Skeletal muscle satellite cell (primary cell): Measurements from ENCODE around the gene PTPN23.
"Not testable (repeated sequence)": the region's sequence is repeated elsewhere in the genome, so short reads cannot be mapped to it uniquely, and the experiment has no call there.

Experiments used
- H3K27me3 ChIP-seq: 2 replicates; pipeline ENCODE4 v1.7.0; 2013; ENCODE audit warnings: low read length; ENCODE audit not compliant: control insufficient read depth, insufficient read depth
- H3K36me3 ChIP-seq: 2 replicates; pipeline ENCODE4 v1.7.0; 2013; ENCODE audit warnings: mild to moderate bottlenecking, control low read depth, low read length; ENCODE audit not compliant: insufficient read depth
- H3K4me1 ChIP-seq: 2 replicates; pipeline ENCODE4 v1.7.0; 2013; ENCODE audit warnings: low read length; ENCODE audit not compliant: control insufficient read depth, insufficient read depth
- H3K4me2 ChIP-seq: 2 replicates; pipeline ENCODE4 v1.7.0; 2013; ENCODE audit warnings: mild to moderate bottlenecking, low read length
- H3K4me3 ChIP-seq: 2 replicates; pipeline ENCODE4 v1.7.0; 2013; ENCODE audit warnings: low read length
- H3K9ac ChIP-seq: 2 replicates; pipeline ENCODE4 v1.7.0; 2013; ENCODE audit warnings: mild to moderate bottlenecking, low read depth, low read length, moderate library complexity
- H3K9me3 ChIP-seq: replicated peaks from 2 replicates; pipeline ENCODE4 v1.7.0; 2013; ENCODE audit warnings: mild to moderate bottlenecking, control low read depth, low read length

Gene PTPN23

DNA sequence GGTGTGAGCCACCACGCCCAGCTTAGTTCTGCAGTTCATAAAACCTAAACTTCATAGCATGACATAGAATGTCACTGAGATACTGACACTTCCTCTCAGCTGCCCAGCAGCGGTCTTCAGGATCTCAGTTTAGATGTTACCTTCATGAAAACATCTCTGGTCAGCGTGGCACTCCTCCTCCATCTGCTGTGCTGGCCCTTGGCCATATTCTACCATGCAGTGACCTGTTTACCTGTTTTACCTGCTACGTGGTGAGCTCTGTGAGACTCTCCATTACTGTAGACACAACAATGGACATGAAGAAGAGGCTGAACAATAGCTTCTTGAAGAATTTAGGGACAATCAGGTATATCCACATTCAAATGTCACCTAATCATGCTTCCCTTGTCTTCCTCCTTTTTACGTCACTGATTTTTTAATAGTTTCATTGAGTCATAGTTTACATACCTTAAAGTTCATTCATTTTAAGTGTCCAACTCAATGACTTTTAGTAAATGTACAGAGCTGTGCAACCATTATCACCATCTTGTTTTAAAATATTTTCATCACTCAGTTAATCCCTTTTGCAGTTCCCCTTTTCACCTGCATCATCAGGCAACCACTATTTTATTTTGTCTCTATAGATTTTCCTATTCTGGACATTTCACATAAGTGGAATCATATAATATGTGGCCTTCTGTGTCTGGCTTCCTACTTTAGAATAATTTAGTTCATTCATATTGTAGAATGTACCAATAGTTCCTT is 32.2 kb upstream of the PTPN23 start:
- no peaks in the 10 kb centered on the region for H3K27me3 ChIP-seq
- H3K9ac ChIP-seq: no peak overlapping the region
- no peak overlapping the region for H3K4me3 ChIP-seq
- no peaks in the 10 kb centered on the region for H3K9me3 ChIP-seq
- peaks cover 15% of the 10 kb centered on the region for H3K36me3 ChIP-seq
- no peak overlapping the region for H3K4me2 ChIP-seq
- H3K4me1 ChIP-seq: no peaks in the 10 kb centered on the region

DNA sequence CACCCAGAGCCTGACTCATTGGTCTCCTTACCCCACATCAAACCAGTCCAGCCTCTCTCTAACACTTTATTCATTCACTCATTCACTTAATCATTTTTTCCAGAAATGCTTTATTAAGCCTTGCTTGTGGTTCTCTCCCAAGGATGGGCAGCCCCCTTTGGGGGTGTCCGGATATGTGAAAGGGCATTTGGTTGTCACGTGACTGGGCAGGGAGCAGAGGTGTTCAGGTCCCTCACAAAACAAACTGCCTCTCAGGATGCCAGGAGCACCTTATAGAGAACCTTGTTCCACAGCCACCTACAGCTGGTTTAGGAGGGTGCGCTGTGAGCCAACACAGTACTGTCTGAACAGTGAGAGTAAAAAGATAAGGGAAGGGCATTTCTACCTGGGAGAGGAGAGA is 25.8 kb upstream of the PTPN23 start:
- H3K4me1 ChIP-seq: no peaks in the 10 kb centered on the region
- H3K9me3 ChIP-seq: peaks cover 5% of the 10 kb centered on the region
- no peaks in the 10 kb centered on the region for H3K27me3 ChIP-seq
- H3K9ac ChIP-seq: no peak overlapping the region
- no peaks in the 10 kb centered on the region for H3K36me3 ChIP-seq
- no peak overlapping the region for H3K4me3 ChIP-seq
- H3K4me2 ChIP-seq: no peak overlapping the region

DNA sequence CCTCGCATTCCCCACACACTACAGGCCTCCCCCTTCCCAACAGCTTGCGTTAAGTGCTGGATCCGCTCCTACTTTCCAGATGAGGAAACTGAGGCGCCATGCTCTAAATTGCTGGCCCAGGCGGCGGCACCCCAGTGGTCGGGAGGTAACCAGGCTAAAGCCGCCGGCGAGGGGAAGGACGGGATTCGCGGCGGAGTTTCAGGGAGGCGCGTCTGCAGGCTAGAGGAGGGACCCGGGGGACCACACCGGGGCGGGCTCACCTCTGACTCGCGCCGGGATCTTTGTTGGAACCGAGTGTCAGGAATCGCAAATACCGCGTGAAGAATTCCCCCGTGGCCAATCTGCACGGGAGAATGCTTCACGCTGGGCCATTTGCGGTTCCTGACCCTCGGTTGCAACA is 24.6 kb upstream of the PTPN23 start:
- Histone ChIP-seq H3K4me3 (no peak overlapping the region), H3K36me3 (no peaks in the 10 kb centered on the region), H3K27me3 (no peaks in the 10 kb centered on the region), H3K9me3 (peaks cover 5% of the 10 kb centered on the region), H3K4me2 (no peak overlapping the region), H3K9ac (no peak overlapping the region), H3K4me1 (no peaks in the 10 kb centered on the region)

DNA sequence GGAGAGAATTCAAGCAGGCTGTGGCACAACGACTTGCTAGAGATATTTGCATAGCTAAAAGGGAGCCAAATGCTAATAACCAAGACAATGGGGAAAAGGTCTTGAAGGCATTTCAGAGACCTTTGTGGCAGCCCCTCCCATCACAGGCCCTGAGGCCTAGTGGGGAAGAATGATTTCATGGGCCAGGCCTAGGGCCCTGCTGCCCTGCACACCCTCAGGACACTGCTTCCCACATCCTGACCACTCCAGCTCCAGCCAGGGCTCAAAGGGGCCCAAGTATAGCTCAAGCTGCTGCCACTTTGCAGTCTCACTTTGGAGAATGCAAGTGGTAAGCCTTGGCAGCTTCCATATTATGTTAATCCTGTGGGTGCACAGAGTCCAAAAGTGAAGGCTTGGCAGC is 21.5 kb upstream of the PTPN23 start:
- H3K4me1 ChIP-seq: no peaks in the 10 kb centered on the region
- H3K4me2 ChIP-seq: no peak overlapping the region
- no peaks in the 10 kb centered on the region for H3K27me3 ChIP-seq
- H3K4me3 ChIP-seq: no peak overlapping the region
- H3K9me3 ChIP-seq: peaks cover 5% of the 10 kb centered on the region
- H3K36me3 ChIP-seq: no peaks in the 10 kb centered on the region
- no peak overlapping the region for H3K9ac ChIP-seq

DNA sequence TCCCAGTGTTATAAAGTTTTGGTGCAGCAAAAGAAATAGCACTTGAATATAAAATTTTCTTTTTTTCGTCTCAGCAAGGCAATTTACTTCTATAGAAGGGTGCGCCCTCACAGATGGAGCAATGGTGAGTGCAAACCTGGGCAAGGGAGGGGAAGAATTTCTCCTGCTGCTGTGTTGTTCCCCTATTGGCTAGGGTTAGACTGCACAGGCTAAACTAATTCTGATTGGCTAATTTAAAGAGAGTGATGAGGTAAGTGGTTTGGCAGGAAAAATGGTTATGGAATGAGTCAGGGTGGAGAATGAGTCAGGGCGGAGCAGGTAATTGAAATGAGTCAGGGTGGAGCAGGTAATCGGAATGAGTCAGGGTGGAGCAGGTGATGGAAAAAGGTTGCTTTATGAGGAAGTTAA is 20.7 kb upstream of the PTPN23 start:
- H3K4me3 ChIP-seq, H3K4me2 ChIP-seq, H3K36me3 ChIP-seq, H3K27me3 ChIP-seq, H3K4me1 ChIP-seq, H3K9ac ChIP-seq, H3K9me3 ChIP-seq: not testable (repeated sequence)

DNA sequence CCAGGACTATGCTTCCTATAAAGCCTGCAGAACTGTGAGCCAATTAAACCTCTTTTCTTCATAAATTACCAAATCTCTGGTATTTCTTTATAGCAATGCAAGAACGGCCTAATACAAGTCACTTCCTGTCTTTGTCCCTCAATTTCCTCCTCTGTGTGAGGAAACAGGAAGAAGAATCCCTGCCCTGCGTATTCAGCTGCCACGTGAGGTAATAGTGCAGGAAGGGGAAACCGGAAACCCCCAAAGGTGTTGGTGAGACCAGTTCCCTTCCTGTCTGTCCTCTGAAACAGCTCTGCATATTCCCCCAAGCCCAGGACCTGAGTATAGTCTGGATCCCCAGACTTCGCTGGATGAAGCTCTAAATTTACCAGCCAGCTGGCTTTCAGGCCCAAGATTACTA is 18.1 kb upstream of the PTPN23 start:
- no peak overlapping the region for H3K4me2 ChIP-seq
- H3K9ac ChIP-seq: no peak overlapping the region
- H3K36me3 ChIP-seq: no peaks in the 10 kb centered on the region
- no peak overlapping the region for H3K4me3 ChIP-seq
- H3K4me1 ChIP-seq: peaks cover 5% of the 10 kb centered on the region
- peaks cover 5% of the 10 kb centered on the region for H3K9me3 ChIP-seq
- H3K27me3 ChIP-seq: no peaks in the 10 kb centered on the region

DNA sequence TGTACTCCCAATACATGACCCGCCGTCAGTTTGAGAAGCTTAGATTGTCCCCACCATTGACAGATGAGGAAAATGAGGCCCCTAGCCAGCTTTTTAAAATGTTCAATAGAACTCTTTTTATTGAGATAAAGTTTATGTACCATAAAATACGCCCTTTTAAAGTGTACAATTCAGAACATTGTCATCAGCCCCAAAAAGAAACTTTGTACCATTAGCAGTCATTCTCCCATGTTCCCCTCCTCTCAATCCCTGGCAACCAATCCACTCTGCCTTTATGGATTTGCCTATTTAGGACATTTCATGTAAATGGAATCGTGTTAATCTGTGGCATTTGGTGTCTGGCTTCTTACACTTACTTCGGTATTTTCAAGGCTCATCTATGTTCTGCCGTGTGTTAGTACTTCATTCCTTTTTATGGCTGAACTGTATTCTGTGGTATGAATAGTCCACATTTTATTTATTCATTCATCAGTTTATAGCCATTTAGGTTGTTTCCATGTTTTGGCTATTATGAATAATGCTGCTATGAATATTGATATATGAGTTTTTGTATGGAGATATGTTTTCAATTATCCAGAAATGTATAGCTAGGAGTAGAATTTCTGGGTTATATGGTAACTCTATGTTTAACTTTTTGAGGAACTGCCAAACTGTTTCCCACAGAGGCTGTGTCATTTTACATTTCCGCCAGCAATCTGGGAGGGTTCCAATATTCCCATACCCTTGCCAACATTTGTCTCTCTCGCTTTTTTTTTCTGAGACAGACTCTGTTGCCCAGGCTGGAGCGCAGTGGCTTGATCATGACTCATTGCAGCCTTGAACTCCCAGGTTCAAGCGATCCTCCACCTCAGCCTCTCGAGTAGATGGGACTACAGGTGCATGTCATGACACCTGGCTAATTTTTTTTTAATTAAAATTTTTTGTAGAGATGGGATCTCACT is 15.3 kb upstream of the PTPN23 start:
- H3K9ac ChIP-seq: no peak overlapping the region
- H3K4me3 ChIP-seq: no peak overlapping the region
- no peaks in the 10 kb centered on the region for H3K27me3 ChIP-seq
- H3K4me1 ChIP-seq: peaks cover 5% of the 10 kb centered on the region
- no peak overlapping the region for H3K4me2 ChIP-seq
- H3K36me3 ChIP-seq: no peaks in the 10 kb centered on the region
- no peaks in the 10 kb centered on the region for H3K9me3 ChIP-seq

DNA sequence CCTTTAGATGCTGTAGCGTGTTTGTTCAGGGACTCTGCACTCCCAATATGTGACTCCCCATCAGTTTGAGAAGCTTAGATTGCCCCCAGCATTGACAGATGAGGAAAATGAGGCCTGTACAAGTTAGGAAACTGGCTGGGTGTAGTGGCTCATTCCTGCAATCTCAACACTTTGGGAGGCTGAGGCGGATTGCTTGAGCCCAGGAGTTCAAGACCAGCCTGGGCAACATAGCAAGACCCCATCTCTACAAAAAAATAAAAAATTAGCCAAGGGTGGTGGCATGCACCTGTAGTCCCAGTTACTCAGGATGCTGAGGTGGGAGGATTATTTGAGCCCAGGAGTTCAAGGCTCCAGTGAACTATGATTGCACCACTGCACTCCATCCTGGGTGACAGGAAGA is 14.0 kb upstream of the PTPN23 start:
- H3K36me3 ChIP-seq: no peaks in the 10 kb centered on the region
- H3K9me3 ChIP-seq: no peaks in the 10 kb centered on the region
- peaks cover 5% of the 10 kb centered on the region for H3K4me1 ChIP-seq
- no peaks in the 10 kb centered on the region for H3K27me3 ChIP-seq
- no peak overlapping the region for H3K4me3 ChIP-seq
- no peak overlapping the region for H3K9ac ChIP-seq
- H3K4me2 ChIP-seq: no peak overlapping the region

DNA sequence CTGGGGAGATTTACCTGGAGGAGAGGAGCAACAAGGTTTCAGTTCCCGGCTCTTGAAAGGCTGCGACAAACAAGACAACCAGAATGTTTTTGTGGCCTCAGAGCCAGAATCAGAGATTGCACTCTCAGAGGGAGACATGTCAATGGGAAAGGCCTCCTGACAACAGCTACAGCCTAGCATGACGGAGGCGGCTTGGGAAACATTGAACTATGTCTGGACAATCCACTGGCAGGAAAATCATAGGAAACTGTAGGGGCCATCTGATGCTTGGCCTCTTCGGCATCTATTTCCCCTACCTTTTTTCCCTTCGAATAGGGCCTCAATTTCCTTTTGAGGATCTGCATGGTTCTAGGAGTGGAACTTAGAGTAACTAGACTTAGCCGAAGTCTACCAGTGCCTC is 13.2 kb upstream of the PTPN23 start:
- Histone ChIP-seq H3K4me3 (no peak overlapping the region), H3K4me1 (peaks cover 5% of the 10 kb centered on the region), H3K9me3 (no peaks in the 10 kb centered on the region), H3K27me3 (no peaks in the 10 kb centered on the region), H3K9ac (no peak overlapping the region), H3K36me3 (no peaks in the 10 kb centered on the region), H3K4me2 (no peak overlapping the region)

DNA sequence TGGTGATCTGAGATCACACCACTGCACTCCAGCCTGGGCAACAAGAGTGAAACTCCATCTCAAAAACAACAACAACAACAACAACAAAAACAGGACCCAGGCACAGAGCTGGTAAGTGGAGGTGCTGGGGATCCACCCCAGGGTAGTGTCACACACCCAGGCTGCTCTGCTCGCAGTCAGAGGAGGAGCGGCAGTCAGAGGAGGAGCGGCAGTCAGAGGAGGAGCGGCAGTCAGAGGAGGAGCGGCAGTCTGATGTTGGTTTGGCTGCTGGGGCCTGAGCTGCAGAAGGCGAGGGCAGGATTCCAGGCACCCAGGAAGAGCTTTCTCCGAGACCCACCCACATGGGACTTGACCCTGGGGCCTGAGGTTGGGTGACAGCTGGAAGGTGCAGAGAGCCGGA is 10.8 kb upstream of the PTPN23 start:
- H3K27me3 ChIP-seq, H3K36me3 ChIP-seq, H3K9ac ChIP-seq, H3K4me1 ChIP-seq, H3K4me2 ChIP-seq, H3K9me3 ChIP-seq, H3K4me3 ChIP-seq: not testable (repeated sequence)

DNA sequence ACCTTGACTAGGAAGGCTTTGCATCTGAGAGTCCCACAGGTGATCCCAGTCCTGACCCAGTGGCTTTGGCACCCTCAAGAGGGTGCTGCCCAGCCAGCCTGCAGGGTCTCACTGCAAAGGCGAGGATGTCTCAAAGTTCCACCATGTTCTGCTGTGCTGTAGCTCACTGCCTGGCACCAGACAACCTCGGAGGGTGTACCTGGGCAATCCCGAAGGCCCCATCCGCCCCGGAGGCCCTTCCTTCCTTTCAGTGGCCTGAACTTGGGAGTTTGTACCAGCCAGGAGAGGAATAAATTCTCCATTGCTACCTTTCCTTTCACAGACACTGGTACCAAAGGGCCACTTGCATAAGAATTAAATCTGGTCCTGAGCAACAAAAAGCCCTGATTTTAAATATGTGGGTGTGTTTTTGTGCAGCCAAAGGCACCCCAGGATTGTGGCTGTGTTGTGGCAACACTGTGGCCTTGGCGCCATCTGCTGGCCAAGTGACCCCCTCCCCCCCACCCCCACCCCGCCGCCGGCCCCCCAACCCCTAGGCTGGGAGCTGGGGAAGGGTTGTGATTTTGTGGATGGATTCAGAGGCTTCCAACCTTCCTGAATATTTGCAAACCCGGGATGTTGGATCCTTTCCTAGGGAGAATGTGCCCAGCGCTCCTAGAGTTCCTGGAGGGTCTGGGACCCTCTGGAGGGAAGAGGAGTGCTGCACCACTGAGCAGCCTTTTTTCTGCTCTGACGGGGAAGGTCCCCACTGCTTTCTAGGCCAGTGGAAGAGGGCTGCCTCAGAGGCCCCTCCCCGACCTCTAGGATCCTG is 9.7 kb upstream of the PTPN23 start:
- H3K9ac ChIP-seq: no peak overlapping the region
- no peak overlapping the region for H3K4me2 ChIP-seq
- no peaks in the 10 kb centered on the region for H3K36me3 ChIP-seq
- no peaks in the 10 kb centered on the region for H3K9me3 ChIP-seq
- no peaks in the 10 kb centered on the region for H3K27me3 ChIP-seq
- H3K4me3 ChIP-seq: no peak overlapping the region
- H3K4me1 ChIP-seq: no peaks in the 10 kb centered on the region
